Measurements from ENCODE around the gene FDX2.

- TF ChIP-seq, protein P1, sequence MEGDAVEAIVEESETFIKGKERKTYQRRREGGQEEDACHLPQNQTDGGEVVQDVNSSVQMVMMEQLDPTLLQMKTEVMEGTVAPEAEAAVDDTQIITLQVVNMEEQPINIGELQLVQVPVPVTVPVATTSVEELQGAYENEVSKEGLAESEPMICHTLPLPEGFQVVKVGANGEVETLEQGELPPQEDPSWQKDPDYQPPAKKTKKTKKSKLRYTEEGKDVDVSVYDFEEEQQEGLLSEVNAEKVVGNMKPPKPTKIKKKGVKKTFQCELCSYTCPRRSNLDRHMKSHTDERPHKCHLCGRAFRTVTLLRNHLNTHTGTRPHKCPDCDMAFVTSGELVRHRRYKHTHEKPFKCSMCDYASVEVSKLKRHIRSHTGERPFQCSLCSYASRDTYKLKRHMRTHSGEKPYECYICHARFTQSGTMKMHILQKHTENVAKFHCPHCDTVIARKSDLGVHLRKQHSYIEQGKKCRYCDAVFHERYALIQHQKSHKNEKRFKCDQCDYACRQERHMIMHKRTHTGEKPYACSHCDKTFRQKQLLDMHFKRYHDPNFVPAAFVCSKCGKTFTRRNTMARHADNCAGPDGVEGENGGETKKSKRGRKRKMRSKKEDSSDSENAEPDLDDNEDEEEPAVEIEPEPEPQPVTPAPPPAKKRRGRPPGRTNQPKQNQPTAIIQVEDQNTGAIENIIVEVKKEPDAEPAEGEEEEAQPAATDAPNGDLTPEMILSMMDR (IDR thresholded peaks at IDR 0.05 in 2 of 3, conservative IDR thresholded peaks at IDR 0.05 in 1 of 3; ENCODE audit: borderline replicate concordance in 1 of 3, insufficient read depth in 1 of 3, low read depth in 2 of 3, low read length in 2 of 3) = no peak
- TF ChIP-seq EZH2phosphoT487 (IDR thresholded peaks at IDR 0.05; ENCODE audit: borderline replicate concordance) (no peak), RAD21 (IDR thresholded peaks at IDR 0.05; ENCODE audit: low read depth) (no peak), EGR1 (IDR thresholded peaks at IDR 0.05; ENCODE audit: low read depth) (no peak), POLR2A (IDR thresholded peaks at IDR 0.05; ENCODE audit: borderline replicate concordance, extremely low read depth, insufficient read depth, insufficient read length) (no peak)
- TF ChIP-seq, protein P2, sequence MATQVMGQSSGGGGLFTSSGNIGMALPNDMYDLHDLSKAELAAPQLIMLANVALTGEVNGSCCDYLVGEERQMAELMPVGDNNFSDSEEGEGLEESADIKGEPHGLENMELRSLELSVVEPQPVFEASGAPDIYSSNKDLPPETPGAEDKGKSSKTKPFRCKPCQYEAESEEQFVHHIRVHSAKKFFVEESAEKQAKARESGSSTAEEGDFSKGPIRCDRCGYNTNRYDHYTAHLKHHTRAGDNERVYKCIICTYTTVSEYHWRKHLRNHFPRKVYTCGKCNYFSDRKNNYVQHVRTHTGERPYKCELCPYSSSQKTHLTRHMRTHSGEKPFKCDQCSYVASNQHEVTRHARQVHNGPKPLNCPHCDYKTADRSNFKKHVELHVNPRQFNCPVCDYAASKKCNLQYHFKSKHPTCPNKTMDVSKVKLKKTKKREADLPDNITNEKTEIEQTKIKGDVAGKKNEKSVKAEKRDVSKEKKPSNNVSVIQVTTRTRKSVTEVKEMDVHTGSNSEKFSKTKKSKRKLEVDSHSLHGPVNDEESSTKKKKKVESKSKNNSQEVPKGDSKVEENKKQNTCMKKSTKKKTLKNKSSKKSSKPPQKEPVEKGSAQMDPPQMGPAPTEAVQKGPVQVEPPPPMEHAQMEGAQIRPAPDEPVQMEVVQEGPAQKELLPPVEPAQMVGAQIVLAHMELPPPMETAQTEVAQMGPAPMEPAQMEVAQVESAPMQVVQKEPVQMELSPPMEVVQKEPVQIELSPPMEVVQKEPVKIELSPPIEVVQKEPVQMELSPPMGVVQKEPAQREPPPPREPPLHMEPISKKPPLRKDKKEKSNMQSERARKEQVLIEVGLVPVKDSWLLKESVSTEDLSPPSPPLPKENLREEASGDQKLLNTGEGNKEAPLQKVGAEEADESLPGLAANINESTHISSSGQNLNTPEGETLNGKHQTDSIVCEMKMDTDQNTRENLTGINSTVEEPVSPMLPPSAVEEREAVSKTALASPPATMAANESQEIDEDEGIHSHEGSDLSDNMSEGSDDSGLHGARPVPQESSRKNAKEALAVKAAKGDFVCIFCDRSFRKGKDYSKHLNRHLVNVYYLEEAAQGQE (IDR thresholded peaks at IDR 0.05; ENCODE audit: low read depth) = no peak
Measured at GRCh38 chr19:10333758-10334587, 18.2 kb upstream of the FDX2 start.
